HG03108 (cell line): ENCODE measurements around the gene NAV3.

Experiments used
- ATAC-seq: cut with Tn5 transposase; IDR thresholded peaks from one replicate; pipeline ENCODE4 v1.9.1; 2021; ENCODE audit warnings: moderate library complexity; ENCODE audit not compliant: unreplicated experiment

Gene NAV3

GRCh38 chr12:78036874-78037273 is 206.2 kb downstream of the NAV3 start:
- ATAC-seq = no peak

- ATAC-seq = no peak
These were observed 207.0 kb downstream of the NAV3 start for GRCh38 chr12:78037707-78038106.

GRCh38 chr12:78038541-78038940 is 207.8 kb downstream of the NAV3 start:
- ATAC-seq = no peak

GRCh38 chr12:78038986-78039385 is 208.3 kb downstream of the NAV3 start:
- no peak for ATAC-seq

- ATAC-seq = no peak
These were observed 209.4 kb downstream of the NAV3 start for GRCh38 chr12:78040111-78040510.

- no peak for ATAC-seq
These were observed 220.1 kb downstream of the NAV3 start for GRCh38 chr12:78050790-78051189.

GRCh38 chr12:78055545-78055944 is 224.9 kb downstream of the NAV3 start:
- no peak for ATAC-seq

GRCh38 chr12:78057075-78057474 is 226.4 kb downstream of the NAV3 start:
- no peak for ATAC-seq

GRCh38 chr12:78060186-78060585 is 229.5 kb downstream of the NAV3 start:
- ATAC-seq = no peak

- ATAC-seq = no peak
These were observed 232.1 kb downstream of the NAV3 start for GRCh38 chr12:78062786-78063185.

- no peak for ATAC-seq
These were observed 251.1 kb downstream of the NAV3 start for GRCh38 chr12:78081590-78082314.

GRCh38 chr12:78085542-78086182 is 255.0 kb downstream of the NAV3 start:
- ATAC-seq = no peak

- ATAC-seq = no peak
These were observed 256.1 kb downstream of the NAV3 start for GRCh38 chr12:78086553-78087362.

GRCh38 chr12:78087363-78087675 is 256.6 kb downstream of the NAV3 start:
- no peak for ATAC-seq

GRCh38 chr12:78088391-78088832 is 257.7 kb downstream of the NAV3 start:
- no peak for ATAC-seq

GRCh38 chr12:78090266-78090665 is 259.6 kb downstream of the NAV3 start:
- ATAC-seq = no peak

- ATAC-seq = no peak
These were observed 264.9 kb downstream of the NAV3 start for GRCh38 chr12:78095623-78096022.

GRCh38 chr12:78096909-78097597 is 266.4 kb downstream of the NAV3 start:
- no peak for ATAC-seq

- ATAC-seq = no peak
These were observed 269.1 kb downstream of the NAV3 start for GRCh38 chr12:78099806-78100205.

- no peak for ATAC-seq
These were observed 270.6 kb downstream of the NAV3 start for GRCh38 chr12:78101113-78101876.
